UCSD-AML1 (cell line): ENCODE measurements around the gene CTSW.

ENCODE experiments used
- DNase-seq: peaks from one replicate; lab custom pipeline; 2025; ENCODE audit not compliant: unreplicated experiment; lab: John Stamatoyannopoulos, UW

Gene CTSW

GRCh38 chr11:65900899-65901180 is 21.2 kb downstream of the CTSW start:
- no peak for DNase-seq

- peak; percentile 19 for DNase-seq
These were observed 23.4 kb downstream of the CTSW start for GRCh38 chr11:65903068-65903481.

GRCh38 chr11:65903715-65904114 is 24.1 kb downstream of the CTSW start:
- no peak for DNase-seq

- DNase-seq = no peak
These were observed 27.0 kb downstream of the CTSW start for GRCh38 chr11:65906602-65907001.

GRCh38 chr11:65907878-65908277 is 28.2 kb downstream of the CTSW start:
- no peak for DNase-seq

GRCh38 chr11:65911682-65912568 is 32.3 kb downstream of the CTSW start:
- peak; percentile 38 for DNase-seq

GRCh38 chr11:65912845-65913244 is 33.2 kb downstream of the CTSW start:
- no peak for DNase-seq

- peak; percentile 30 for DNase-seq
These were observed 35.6 kb downstream of the CTSW start for GRCh38 chr11:65915101-65915820.

- no peak for DNase-seq
These were observed 36.2 kb downstream of the CTSW start for GRCh38 chr11:65915821-65916251.

- DNase-seq = no peak
These were observed 36.8 kb downstream of the CTSW start for GRCh38 chr11:65916391-65916790.

GRCh38 chr11:65917077-65917433 is 37.4 kb downstream of the CTSW start:
- DNase-seq = no peak

- no peak for DNase-seq
These were observed 38.0 kb downstream of the CTSW start for GRCh38 chr11:65917434-65918210.

- DNase-seq = no peak
These were observed 38.8 kb downstream of the CTSW start, which contains the start of gene C11orf68 for GRCh38 chr11:65918211-65919140. C11orf68 (minus strand) TSS chr11:65919062; CDS start chr11:65919031, 31 bp downstream.

- peak; percentile 99 for DNase-seq
These were observed 39.5 kb downstream of the CTSW start, which contains the start of gene DRAP1 for GRCh38 chr11:65919141-65919572. DRAP1 (plus strand) TSS chr11:65919426; CDS start chr11:65919502, 76 bp downstream.

- peak; percentile 67 for DNase-seq
These were observed 40.1 kb downstream of the CTSW start for GRCh38 chr11:65919573-65920371.

- no peak for DNase-seq
These were observed 40.8 kb downstream of the CTSW start for GRCh38 chr11:65920372-65920802.

GRCh38 chr11:65921033-65921555 is 41.5 kb downstream of the CTSW start:
- no peak for DNase-seq

GRCh38 chr11:65921876-65922275 is 42.2 kb downstream of the CTSW start:
- DNase-seq = no peak

- DNase-seq = no peak
These were observed 42.9 kb downstream of the CTSW start for GRCh38 chr11:65922565-65922964.
